OCI-LY3 (cell line): ENCODE results near the gene RPGRIP1L.

Experiments
- H2AFZ ChIP-seq: fragments of 200-600, 300-600 bp; shearing (Covaris generic); 2 replicates; pipeline ENCODE4 v1.6.0; 2014; ENCODE audit warnings: antibody characterized with exemption, low read depth, low read length
- H3K27ac ChIP-seq: fragments of 200-600, 300-600 bp; sonication (generic); 2 replicates; pipeline ENCODE4 v1.5.1; 2014; ENCODE audit warnings: mild to moderate bottlenecking, low read length, moderate library complexity, mixed read lengths
- H3K27me3 ChIP-seq: fragments of 200-600, 300-600 bp; sonication (generic); 2 replicates; pipeline ENCODE4 v1.6.1; 2014; ENCODE audit warnings: low read depth, low read length, mixed read lengths
- H3K36me3 ChIP-seq: fragments of 200-600, 300-600 bp; sonication (generic); replicated peaks from 2 replicates; pipeline ENCODE3; 2014; ENCODE audit warnings: low read depth, low read length, mixed read lengths
- H3K4me1 ChIP-seq: fragments of 300-600, 200-600 bp; sonication (generic); 2 replicates; pipeline ENCODE4 v1.6.1; 2014; ENCODE audit warnings: low read length, mixed read lengths
- H3K4me2 ChIP-seq: fragments of 200-600, 300-600 bp; sonication (generic); 2 replicates; pipeline ENCODE4 v1.6.1; 2014; ENCODE audit warnings: low read length, mixed read lengths
- H3K4me3 ChIP-seq: fragments of 300-600, 200-600 bp; sonication (generic); 2 replicates; pipeline ENCODE4 v1.5.1; 2014; ENCODE audit warnings: antibody characterized with exemption, mild to moderate bottlenecking, low read length, moderate library complexity
- H3K79me2 ChIP-seq: fragments of 300-600, 200-600 bp; shearing (Covaris generic); 2 replicates; pipeline ENCODE4 v1.6.1; 2014; ENCODE audit warnings: mild to moderate bottlenecking, low read length, mixed read lengths
- H3K9ac ChIP-seq: fragments of 300-600, 200-600 bp; shearing (Covaris generic); 2 replicates; pipeline ENCODE4 v1.6.0; 2014; ENCODE audit warnings: mild to moderate bottlenecking, low read length, moderate library complexity
- H3K9me3 ChIP-seq: fragments of 200-600, 300-600 bp; shearing (Covaris generic); 2 replicates; pipeline ENCODE4 v1.6.1; 2014; ENCODE audit warnings: low read length, mixed read lengths; ENCODE audit not compliant: insufficient read depth
- H4K20me1 ChIP-seq: fragments of 200-600, 300-600 bp; sonication (generic); 2 replicates; pipeline ENCODE4 v1.6.1; 2016; ENCODE audit warnings: low read length, mixed read lengths; ENCODE audit not compliant: insufficient read depth
- CTCF ChIP-seq: fragments of 200-600, 300-600 bp; sonication (generic); IDR thresholded peaks from 2 replicates; pipeline ENCODE4 v1.5.1; 2014; ENCODE audit warnings: antibody characterized with exemption, low read length, low read depth
- EZH2phosphoT487 ChIP-seq: fragments of 200-600 bp; shearing (Covaris generic); IDR thresholded peaks from 2 replicates; pipeline ENCODE4 v1.6.1; 2018; ENCODE audit warnings: antibody characterized with exemption, mixed run types, low read depth

Gene RPGRIP1L

DNA sequence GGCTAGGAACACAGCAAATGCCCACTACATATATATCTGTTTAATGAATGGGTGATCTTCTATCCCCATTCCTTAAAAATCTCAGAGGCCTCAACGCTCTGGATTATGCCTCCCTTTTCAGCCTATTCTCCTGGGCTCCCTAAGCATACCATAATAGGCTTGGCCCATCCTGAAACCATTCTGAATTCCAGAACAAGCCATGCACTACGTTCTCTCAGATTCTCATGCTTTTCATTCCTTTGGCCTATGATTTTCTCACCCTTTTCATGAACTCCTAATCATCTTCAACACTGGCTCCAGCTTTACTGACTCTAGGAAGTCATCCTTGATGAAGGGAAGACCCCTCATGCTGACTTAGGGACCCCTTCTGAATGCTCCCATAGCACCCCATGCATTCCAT is 71.1 kb downstream of the RPGRIP1L start:
- H2AFZ ChIP-seq: no peak overlapping the region
- H3K9ac ChIP-seq: no peak overlapping the region
- no peak overlapping the region for H3K4me2 ChIP-seq
- H3K4me1 ChIP-seq: no peaks in the 10 kb centered on the region
- H3K27ac ChIP-seq: no peak overlapping the region
- no peaks in the 10 kb centered on the region for H3K79me2 ChIP-seq
- H3K9me3 ChIP-seq: no peaks in the 10 kb centered on the region
- H3K27me3 ChIP-seq: no peaks in the 10 kb centered on the region
- H3K4me3 ChIP-seq: no peak overlapping the region
- H3K36me3 ChIP-seq: peaks cover 3% of the 10 kb centered on the region
- TF ChIP-seq CTCF (no peak), EZH2phosphoT487 (no peak)
- no peaks in the 10 kb centered on the region for H4K20me1 ChIP-seq

DNA sequence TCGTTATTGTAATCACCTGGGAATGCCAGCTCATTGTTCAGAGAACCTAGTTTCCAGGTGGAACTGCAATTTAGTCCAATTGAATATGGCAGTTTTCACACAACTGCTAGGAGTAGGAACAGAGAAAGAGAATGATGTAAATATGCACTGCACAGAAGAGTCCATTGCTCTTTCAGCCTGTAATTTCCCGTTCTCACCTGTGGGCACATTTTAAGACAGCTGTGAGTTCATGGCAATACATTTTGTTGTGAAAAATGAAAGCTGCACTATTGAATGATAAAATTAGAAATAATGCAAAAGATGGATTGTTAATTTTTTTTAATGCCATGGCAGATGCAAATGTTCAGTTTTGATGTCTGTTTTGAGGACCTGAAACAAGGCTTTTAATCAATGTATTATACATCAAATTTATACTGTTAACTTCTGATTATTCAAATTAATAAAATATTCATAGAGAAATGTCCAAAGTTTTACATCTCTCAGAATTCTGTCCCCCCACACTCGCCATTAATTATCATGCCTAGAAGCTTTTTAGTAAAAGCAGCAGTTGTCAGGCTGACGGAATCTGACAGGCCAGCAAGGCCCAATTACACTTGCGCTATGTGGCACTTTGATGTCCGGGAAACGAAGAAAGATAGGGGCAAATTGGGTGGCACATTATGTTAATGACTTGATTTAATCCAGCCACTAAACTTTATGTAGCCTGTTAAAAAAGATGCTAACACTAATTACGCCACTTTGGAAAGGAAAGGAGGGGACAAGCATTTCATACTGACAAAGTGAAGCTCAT is 72.2 kb downstream of the RPGRIP1L start:
- H3K9me3 ChIP-seq: no peaks in the 10 kb centered on the region
- TF ChIP-seq CTCF (no peak), EZH2phosphoT487 (no peak)
- H3K27ac ChIP-seq: no peak overlapping the region

DNA sequence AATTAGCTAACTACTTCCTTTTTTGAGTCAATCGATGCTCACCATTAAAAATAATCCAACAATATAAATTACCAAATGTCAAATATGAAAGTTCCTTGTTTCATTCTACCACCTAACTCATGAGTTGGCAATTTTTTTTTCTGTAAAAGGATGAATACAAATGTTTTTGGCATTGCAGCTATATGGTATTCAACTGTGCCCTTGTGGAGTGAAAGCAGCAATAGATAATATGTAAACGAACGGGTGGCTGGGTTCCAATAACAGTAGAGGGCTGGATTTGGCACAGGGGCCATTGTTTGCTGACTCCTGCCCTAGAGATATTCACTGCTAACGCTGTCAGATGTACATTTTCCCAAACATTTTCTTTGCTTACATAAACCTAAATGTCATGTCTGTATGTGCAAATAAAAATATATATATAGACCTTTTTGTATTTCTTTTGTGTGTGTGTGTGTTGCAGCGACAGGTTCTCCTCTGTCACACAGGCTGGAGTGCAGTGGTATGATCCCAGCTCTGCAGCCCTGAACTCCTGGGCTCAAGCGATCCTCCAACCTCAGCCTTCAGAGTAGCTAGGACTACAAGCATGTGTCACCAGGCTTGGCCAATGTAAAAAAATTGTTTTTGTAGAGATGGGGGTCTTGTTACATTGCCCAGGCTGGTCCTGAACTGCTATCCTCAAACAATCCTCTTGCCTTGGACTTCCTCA is 73.9 kb downstream of the RPGRIP1L start:
- Histone ChIP-seq H3K9ac (no peak overlapping the region), H3K9me3 (no peaks in the 10 kb centered on the region), H3K79me2 (no peaks in the 10 kb centered on the region), H2AFZ (no peak overlapping the region), H3K4me1 (no peaks in the 10 kb centered on the region), H3K36me3 (no peaks in the 10 kb centered on the region), H3K4me2 (no peak overlapping the region), H4K20me1 (no peaks in the 10 kb centered on the region), H3K4me3 (no peak overlapping the region), H3K27me3 (no peaks in the 10 kb centered on the region), H3K27ac (no peak overlapping the region)
- TF ChIP-seq EZH2phosphoT487 (no peak), CTCF (no peak)

More for the DNA sequence above, 72.2 kb downstream of the RPGRIP1L start:
- H4K20me1 ChIP-seq: no peaks in the 10 kb centered on the region
- no peak overlapping the region for H3K9ac ChIP-seq
- no peak overlapping the region for H3K4me2 ChIP-seq
- H3K4me3 ChIP-seq: no peak overlapping the region
- H3K27me3 ChIP-seq: no peaks in the 10 kb centered on the region
- H2AFZ ChIP-seq: no peak overlapping the region
- peaks cover 3% of the 10 kb centered on the region for H3K36me3 ChIP-seq
- H3K79me2 ChIP-seq: no peaks in the 10 kb centered on the region
- H3K4me1 ChIP-seq: no peaks in the 10 kb centered on the region

- no peak overlapping the region for H3K4me2 ChIP-seq
- no peak overlapping the region for H2AFZ ChIP-seq
These were observed 74.5 kb downstream of the RPGRIP1L start for GRCh38 chr16:53629151-53629550.

More at GRCh38 chr16:53629151-53629550, 74.5 kb downstream of the RPGRIP1L start:
- Histone ChIP-seq H4K20me1 (no peaks in the 10 kb centered on the region), H3K9me3 (no peaks in the 10 kb centered on the region), H3K9ac (no peak overlapping the region), H3K36me3 (no peaks in the 10 kb centered on the region), H3K4me3 (no peak overlapping the region), H3K79me2 (no peaks in the 10 kb centered on the region), H3K27ac (no peak overlapping the region), H3K27me3 (no peaks in the 10 kb centered on the region), H3K4me1 (no peaks in the 10 kb centered on the region)
- no peak for TF ChIP-seq EZH2phosphoT487
